ENCODE results near the gene SLC12A4.
"Not testable (repeated sequence)": the region's sequence is repeated elsewhere in the genome, so short reads cannot be mapped to it uniquely, and the experiment has no call there.

SLC12A4 gene

GRCh38 chr16:67924140-67924906, 44.1 kb downstream of the SLC12A4 start:
- no peak for DNase-seq

DNA sequence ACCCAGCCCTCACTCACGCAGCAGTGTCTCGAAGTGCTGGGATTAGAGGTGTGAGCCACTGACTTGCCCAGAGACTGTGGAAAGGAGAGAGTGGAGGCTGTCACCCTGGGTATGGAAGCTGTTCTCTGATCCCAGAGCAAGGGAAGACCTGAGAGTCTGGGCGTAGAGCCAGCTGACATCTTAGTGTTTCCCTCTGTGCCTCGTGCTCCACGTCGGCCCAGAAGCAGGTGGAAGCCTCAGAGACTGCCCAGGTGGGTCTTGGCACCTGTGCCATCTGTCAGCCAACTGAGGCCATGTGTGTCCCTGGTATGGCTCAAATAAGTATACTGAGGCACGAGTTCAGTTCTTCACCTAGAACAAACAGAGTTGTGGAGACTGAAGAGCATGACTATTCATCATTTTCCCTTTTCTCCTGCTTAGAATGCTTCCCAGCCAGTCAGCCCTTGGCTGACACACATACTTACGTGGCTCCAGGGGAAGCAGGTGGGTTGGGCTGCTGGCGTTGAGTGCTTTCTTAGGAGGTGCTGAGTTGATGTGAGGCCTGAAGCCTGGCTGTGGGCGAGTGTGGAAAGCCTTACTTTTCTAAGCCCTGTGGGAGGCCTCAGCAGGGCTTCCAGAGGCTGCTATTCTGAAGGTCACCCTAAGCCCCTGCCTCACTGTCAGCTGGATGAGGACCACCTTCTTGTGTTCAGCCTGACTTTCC, 44.9 kb downstream of the SLC12A4 start:
- no peak for DNase-seq

DNA sequence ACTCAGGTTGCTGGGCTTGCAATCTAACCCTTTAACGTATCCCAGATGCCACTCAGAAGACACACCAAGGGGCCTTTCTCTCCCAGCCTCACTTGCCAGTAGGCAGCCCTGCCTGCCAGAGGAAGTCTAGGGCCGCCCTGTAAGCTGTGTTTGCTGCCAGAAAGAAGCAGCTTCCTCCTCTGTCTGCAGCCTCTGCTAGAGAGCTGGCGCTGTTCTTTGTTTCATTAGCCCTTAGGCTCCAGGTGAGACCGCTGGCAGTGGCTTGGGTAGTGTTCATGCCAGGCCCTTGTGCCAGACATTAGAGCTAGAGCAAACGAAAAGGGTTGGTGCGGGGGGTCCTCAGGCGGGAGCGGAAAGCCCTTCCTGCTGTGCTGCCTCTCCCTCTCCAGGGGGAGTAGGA, 45.7 kb downstream of the SLC12A4 start:
- no peak for DNase-seq

DNA sequence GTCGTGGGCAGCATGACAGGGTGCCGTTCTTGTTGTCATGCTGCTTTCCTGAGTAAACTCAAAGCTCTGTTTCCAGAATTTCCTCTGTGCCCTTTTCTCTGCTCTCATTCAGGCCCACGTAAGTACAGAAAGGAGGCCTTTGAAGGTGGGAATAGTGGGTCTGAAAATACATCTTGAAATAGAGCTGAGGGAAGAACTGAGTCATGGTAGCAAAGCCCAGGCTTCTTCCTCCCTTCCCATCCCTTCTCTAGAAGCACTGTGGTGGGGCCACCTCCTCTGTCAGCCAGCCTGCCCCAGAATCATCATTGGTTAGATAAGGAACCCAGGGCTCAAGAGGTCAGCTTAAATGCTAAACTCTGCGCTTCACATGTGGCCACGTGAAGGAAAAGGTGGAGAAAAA, 46.2 kb downstream of the SLC12A4 start:
- DNase-seq = no peak

GRCh38 chr16:67919622-67920221, 48.7 kb downstream of the SLC12A4 start:
- no peak for DNase-seq

DNA sequence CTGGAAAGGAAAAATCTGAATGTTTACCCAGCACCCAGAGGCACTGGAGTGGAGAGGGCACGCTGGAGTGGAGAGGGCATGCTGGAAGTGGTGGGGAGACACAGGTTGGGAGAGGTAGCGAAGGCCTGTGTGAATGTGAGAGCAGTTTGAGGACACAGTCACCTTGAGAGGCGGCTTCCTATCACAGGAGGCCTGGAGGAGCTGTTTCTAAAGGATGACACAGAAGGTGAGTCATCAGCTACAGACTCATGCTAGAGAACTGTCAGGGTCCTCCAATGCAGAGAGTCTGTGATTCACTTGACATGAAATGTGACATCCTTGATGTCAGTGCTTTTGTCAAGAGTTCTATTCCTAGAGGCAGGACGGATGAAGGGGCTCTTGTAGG, 50.6 kb downstream of the SLC12A4 start:
- DNase-seq = peak; percentile 42

- no peak for DNase-seq
These were observed 51.1 kb downstream of the SLC12A4 start for GRCh38 chr16:67917140-67917851.

- no peak for DNase-seq
These were observed 52.4 kb downstream of the SLC12A4 start for GRCh38 chr16:67915831-67916723.

DNA sequence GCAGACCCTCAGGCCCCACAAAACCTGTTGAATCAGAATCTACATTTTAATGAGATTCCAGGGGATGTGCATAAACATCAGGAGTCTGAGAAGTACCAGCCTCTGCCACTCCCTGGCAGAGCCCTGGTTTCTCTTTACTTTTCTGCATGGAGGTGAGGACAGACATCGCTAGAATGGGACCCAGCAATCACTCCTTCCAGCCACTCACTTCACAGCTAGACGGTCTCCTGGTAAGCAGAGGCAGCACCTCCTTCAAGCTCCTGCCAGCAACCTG, 53.0 kb downstream of the SLC12A4 start:
- DNase-seq = not testable (repeated sequence)

DNA sequence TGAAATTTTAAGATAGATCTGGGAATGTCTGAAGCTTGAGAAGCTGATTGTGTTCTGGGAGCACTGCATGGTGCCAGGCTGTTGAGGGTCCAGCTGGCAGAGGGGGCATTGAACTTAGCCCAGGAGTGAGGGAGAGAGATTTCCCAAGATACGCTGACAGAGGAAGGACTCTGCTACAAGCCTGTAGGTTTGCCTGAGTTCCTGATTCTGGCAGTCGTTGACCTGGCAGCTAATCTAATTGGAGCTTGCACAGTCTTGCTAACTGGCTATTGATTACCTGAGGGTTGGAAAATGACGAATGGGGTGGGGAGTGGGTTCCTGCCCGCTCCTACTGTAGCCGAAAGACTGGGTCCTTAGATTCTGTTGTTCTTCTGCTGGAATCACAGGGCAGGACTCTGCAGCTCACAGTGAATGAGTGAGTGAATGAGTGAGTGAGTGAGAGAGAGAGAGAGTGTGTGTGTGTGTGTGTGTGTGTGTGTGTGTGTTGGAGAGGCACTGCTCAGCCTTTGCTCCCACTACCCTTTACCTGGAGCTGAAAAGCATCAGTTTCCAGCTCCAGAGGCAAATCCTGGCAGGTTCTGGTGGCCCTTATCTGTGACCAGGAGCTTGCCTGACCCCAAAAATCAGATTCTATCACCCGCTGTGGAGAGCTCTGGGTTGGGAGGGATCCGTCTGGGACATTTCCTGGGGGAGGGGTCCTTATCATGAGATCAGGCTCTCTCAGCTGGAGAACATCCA, 53.5 kb downstream of the SLC12A4 start:
- DNase-seq = no peak

- no peak for DNase-seq
These were observed 58.3 kb downstream of the SLC12A4 start for GRCh38 chr16:67910158-67910557.

DNA sequence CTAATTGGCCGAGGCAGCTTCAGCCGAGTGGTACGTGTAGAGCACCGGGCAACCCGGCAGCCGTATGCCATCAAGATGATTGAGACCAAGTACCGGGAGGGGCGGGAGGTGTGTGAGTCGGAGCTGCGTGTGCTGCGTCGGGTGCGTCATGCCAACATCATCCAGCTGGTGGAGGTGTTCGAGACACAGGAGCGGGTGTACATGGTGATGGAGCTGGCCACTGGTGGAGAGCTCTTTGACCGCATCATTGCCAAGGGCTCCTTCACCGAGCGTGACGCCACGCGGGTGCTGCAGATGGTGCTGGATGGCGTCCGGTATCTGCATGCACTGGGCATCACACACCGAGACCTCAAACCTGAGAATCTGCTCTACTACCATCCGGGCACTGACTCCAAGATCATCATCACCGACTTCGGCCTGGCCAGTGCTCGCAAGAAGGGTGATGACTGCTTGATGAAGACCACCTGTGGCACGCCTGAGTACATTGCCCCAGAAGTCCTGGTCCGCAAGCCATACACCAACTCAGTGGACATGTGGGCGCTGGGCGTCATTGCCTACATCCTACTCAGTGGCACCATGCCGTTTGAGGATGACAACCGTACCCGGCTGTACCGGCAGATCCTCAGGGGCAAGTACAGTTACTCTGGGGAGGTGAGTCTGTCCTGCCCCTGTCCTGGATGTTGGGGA, 59.2 kb downstream of the SLC12A4 start:
- no peak for DNase-seq

DNA sequence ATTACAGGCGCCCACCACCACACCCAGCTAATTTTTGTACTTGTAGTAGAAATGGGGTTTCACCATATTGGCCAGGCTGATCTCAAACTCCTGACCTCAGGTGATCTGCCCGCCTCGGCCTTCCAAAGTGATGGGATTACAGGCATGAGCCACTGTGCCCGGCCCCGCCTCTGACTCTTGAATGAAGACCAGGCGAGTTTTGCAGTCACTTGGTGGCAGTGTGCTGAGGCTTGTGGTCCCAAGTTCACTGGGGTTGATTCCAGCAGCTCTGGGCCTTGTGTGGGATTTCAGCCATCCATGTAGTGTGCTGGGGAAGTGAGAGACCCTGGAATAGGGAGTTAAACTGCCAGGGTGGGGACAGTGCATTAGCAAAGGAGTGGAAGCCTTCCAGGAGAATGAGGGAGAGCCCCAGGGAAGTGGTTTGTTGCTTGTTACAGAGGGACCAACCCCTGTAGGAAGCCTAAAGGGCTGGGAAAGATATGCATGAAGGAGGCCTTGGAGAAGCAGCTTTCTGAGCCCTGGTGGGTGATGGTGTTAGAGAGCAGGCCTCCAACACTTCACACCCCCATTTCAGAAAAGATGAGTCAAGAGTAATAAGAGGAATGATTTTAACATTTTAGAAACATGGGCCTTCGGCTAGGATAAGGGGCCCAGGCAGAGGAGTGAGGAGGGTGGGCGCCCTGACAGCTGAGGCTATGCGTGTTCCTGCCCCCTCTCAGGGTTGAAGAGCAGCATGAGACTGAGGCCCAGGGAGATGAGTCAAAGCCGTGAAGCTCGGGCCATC, 60.8 kb downstream of the SLC12A4 start:
- DNase-seq = no peak

DNA sequence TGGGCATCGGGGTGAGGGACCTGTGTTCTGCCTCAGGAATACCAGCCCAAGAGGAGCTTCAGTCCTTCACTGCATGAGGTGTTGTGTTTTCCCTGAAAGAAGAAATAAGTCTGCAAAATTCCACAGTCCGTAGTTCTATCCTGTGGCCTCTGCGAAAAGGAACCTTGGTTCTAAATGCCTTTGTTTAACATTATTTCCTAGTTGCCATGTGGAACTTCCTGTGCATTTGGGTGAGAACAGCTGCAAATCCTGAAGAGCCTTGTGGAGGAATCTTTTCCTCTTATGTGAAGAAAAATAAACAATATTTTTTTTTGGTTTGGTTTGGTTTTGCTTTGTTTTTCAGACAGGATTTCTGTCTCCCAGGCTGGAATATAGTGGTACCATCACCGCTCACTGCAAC, 65.6 kb downstream of the SLC12A4 start:
- no peak for DNase-seq

GRCh38 chr16:67901734-67902133, 66.7 kb downstream of the SLC12A4 start:
- DNase-seq = no peak

DNA sequence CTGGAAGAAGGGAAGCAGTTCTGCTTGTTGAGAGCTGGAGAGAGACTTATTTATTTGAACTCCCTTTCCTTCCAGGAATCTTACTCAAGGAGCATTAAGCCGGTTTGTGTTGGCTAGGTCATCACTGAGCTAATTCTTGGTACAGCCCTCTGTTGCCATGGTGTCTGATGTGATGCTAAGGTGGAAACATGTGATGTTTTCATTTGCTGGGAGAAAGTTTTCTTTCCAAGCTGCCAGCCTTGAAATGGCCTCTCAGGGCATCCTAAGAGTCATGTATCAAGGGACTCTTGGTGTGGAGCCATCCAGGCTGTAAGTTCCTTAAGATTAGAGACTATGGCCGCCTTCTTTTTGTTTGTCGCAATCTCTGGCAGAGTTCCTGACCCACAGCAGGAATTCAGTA, 71.2 kb downstream of the SLC12A4 start:
- no peak for DNase-seq

DNA sequence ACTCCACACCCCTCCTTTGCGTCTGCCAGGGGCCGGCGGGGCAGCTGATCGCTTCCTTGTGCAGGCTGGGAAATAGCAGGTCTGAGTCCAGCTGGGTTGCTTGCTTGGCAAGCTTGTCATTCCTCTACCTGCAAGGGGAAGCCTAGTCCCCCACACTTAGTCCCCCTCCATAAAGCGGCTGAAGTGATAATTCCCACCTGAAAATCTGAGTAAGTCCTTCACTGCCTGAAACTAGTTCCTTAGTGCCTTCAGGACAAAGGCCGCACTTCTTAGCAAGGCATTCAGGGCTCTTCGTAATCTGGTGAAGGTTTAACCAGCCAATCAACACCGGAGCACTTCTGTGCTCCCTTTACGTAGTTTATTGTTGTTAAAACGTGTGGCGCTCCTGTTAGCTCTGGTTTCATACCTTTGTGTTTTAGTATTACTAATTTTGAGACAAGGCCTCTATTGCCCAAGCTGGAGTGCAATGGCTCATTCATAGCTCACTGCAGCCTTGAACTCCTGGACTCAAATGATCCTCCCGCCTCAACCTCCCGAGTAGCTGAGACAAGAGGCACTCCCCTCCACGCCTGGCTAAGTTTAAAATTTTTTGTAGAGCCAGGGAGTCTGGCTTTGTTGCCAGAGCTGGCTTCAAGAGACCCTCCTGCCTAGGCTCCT, 74.6 kb downstream of the SLC12A4 start:
- DNase-seq = no peak

Measured in T1000 (cell line).